H54 (cell line): Measurements from ENCODE around the gene ITGB2.
A peak's percentile ranks its signal among the peaks of the same experiment; 100 is the strongest.

Experiments used
- DNase-seq: peaks from one replicate; pipeline ENCODE4 v3.0.0; 2011; ENCODE audit warnings: low spot score, mixed read lengths; ENCODE audit not compliant: insufficient read length
- FAIRE-seq: peaks from 3 replicates; lab custom pipeline; 2011; peaks lifted over from hg19 to GRCh38; lab: Jason Lieb, UNC
- POLR2A ChIP-seq: IDR thresholded peaks from 2 replicates; pipeline ENCODE4 v1.6.1; 2011; ENCODE audit warnings: low read depth, mild to moderate bottlenecking, low read length

Gene ITGB2

DNA sequence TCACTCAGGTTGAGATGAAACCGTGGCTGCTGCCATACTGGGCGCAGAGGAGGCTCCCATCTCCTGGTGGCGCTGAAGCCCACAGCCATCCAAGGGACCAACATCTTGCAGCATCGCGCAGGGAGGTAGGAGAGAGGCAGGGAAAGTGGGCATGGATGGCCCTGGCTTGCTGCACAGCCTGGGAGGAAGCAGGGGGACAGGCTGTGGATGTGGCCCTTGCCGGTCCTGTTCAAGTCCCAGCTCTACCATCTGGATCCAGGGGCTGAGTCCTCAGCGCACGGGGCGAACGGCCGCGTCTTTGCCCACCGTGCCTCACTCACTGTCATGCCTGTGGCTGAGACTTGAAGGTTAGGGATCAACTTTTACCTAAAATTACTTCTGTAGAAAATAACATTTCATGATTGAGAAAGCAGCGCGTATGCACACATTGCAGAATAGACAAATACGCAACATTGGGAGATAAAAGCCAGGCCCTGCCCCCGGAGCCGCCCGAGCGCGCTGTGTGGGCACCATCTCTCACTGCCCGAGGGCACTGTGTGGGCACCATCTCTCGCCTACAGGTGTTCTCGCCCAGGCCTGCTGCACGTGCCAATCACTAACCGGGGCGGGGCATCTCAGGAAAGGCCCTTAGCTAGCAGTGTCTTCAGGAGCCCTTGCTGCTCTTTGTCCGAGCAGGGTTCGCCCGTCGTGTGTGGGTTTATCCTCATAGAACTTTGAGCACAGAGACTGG lies 30.7 kb upstream of the ITGB2 start:
- TF ChIP-seq POLR2A: no peak
- DNase-seq (no peak), FAIRE-seq (no peak)

GRCh38 chr21:44950351-44950750 lies 29.7 kb upstream of the ITGB2 start:
- no peak for DNase-seq
- no peak for TF ChIP-seq POLR2A
- FAIRE-seq: no peak

GRCh38 chr21:44949779-44950198 lies 29.1 kb upstream of the ITGB2 start:
- no peak for FAIRE-seq
- DNase-seq: peak; percentile 84
- TF ChIP-seq POLR2A: no peak

DNA sequence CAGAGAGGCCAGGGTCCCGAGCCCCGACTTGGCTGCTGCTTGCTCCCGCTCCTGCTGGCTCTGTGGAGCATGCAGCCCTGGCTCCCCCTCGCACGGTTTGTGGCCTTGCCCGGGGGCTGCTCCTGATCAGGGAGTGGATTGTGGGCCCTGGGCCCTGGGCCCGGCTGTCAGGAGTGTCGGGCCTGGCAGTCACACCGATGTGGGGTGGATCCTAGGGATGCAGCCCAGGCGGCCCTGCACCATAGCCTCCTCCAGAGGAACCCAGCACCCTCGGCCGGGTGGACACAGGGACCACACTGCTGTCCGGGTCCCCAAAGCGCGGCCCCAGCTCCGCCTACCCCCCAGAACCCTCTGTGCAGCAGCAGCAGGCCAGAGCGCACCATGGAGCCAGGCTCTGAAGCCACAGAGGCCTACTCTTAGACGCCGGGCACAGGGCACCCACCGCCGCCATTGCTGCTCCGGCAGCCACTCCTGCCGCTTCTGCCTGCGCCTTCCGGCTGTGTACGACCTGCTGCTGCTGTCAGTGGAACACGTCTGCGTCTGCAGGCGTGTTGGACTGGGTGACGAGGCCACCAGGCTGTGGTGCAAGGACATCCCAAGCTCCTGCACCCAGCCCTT lies 28.6 kb upstream of the ITGB2 start:
- DNase-seq (no peak), FAIRE-seq (no peak)

DNA sequence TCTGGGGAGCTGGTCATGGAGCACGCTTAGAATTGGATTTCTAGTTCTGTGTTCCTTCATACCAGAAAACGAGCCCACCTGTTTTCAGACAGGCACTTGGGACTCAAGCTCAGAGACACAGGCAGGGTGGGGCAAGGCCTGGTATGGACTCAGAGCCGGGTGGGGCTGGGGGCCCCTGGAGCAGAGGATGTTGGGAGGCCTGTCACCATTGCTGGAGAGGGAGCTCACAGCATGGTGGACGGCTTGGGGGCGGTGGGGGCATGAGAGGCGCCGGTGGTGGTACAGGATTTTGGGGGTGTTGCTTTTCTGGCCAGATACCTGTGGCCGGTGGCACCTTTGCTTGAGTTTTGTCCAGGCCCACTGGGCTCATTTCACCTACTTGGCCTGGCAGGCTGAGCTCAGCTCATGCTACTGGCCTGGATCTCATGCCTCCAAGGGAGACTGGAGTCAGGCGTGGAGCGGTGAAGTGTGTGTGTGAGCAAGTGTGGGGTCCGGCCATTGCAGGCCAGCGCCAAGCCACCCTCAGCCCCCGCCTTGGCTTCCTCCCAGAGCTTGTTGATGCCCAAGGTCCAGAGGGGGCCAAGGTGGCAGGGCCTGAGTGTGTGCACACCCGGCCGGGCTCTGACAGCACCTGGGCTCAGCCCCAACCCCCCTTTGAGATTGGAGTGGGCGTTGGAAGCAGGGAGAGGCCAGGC lies 27.9 kb upstream of the ITGB2 start:
- DNase-seq (no peak), FAIRE-seq (no peak)
- no peak for TF ChIP-seq POLR2A

More for the DNA sequence above, 28.6 kb upstream of the ITGB2 start:
- TF ChIP-seq POLR2A: no peak

DNA sequence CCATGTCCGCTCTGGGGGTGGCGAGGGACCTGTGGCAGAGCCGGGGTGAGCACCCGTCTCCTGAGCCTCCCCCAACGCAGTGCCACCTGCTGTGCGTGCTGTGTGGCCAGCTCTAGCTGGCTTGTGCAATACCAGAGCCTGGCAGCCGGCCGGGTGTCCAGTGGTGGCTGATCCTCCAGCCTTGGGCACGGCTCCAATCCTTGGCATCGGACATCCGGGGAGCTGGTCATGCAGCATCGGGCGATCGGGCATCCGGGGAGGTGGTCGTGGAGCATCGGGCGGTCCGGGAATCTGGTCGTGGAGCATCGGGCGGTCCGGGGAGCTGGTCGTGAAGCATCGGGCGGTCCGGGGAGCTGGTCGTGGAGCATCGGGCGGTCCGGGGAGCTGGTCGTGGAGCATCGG lies 27.2 kb upstream of the ITGB2 start:
- TF ChIP-seq POLR2A: no peak
- DNase-seq (peak; percentile 92), FAIRE-seq (no peak)

DNA sequence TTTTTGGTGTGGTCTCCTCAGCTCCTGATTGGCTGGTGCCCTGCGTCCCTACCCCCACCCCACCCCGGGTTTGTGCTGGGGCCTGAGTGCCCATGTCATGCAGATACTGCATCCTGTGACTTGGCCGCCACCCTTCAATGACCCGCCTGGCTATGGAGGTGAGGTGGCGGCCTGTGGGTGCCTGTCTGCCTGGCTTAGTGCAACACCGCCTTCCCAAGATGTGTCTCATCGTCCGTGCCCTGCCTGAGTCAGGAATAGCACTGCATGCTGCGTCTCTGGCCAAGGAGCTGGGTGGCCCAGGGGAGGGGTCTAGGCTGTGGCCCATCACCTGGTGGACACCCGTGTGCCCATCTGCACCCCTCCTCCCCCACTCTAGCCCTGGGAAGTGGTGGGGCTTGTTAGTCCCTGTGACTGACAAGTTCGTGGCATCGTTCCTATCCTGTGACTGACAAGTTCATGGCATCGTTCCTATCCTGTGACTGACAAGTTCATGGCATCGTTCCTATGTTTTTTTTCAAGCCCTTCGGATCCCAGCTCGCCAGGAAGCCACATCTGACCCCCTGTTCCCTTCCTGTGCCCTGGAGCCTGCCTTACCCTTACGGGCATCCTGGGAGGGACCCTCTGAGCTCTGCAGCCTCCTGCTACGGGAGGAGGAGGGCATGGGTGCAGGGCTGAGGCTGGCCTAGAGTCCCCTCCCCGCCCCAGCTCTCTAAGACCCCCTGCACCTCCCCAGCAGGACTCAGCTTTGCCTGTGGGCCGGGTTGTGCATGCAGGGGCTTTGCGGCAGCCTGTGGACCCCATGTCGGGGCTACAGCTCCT lies 26.6 kb upstream of the ITGB2 start:
- FAIRE-seq (peak; percentile 43), DNase-seq (peak; percentile 98)
- TF ChIP-seq POLR2A: no peak

DNA sequence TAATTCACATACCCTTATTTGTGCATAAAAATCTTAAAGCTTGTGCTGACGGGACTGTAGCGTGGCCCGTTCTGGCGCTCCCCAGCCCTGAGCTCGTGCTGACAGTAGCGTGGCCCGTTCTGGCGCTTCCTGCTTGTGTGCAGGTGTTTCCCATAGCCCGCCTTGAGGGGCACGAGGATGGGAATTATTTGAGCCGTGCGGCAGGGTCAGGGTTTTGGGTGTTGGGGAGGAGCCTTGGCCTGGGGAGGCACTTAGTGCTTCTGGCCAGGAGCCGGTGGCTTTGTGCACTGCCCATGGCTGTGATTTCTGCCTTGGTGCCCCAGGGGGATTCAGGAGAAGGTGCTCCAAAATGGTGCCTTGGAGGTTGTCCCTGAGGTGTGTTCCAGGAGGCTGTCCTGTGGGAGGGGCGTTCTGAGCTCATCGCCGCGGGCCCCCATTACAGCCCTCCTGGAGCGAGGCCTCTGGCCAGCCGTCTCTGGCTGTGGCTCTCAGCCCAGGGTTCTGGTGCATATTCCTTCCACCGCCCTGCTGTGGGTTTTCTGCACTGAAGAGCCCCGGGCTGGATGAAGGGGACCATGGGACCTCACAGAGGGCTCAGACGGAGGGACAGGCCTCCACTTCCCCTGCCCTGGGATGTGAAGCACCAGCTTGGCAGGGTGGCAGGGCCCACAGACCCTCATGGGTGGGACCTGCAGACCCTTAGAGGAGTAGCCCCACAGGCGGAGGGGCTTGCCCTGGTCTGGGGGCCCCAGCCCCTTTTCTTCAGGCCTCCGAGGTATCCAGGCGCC lies 25.7 kb upstream of the ITGB2 start:
- TF ChIP-seq POLR2A: no peak
- no peak for FAIRE-seq
- no peak for DNase-seq

DNA sequence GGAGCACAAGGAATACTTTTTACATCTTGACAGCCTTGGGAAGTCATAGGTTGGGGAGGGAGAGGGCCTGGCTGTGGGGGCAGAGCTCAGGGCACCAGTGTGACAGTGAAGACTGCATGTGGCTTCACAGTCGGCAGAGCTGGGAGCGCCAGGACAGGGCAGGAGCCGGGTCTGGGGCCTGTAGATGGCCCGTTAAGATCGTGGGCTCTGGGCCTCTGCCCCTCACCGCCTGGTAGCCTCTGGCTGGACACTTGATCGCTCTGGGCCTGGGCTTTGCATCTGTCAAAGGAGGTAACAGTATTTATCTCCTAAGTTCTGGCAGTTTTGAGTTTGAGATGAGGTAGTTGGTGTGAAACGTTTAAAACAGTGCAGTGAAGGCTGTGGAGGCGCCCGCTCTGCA lies 23.9 kb upstream of the ITGB2 start:
- FAIRE-seq (no peak), DNase-seq (no peak)
- TF ChIP-seq POLR2A: no peak

DNA sequence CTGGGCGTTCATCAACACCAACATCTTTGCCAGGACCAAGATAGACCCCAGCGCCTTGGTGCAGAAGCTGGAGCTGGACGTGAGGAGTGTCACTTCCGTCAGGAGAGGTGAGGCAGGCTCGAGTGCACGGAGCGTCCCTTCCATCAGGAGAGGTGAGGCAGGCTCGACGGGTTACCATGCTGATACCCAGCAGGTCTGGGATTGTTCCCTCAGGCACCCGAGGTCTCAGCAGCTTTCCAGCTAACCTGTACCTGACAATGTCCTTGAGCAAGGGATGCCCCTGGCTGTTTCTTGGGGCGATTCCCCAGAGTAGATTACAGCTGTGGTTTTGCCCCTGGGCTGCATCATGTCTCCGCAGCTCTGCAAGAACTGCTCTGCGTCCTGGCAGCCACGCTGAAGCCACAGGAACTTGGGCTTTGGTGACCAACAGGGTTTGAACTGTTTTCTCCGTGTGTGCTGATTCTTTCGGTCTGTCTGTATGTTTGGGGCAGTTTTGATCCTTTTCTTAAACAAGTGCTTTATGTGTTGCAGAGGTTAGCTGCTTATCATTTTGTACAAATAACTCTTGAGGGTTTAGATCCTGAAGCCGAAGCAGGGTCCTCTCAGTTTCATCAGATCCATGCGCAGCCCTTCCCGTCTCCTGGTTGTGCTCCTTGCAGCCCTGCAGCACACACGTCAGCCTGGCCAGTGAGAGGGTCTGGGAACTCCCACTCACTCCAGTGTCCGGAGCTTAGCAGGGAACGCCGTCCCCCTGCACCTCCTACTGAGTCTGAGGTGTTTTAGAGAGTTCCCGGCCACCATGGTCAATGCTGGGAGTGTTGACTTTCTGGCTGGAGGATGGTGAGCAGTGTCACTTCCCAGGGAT lies 23.2 kb upstream of the ITGB2 start:
- DNase-seq: no peak
- no peak for TF ChIP-seq POLR2A
- FAIRE-seq: no peak

DNA sequence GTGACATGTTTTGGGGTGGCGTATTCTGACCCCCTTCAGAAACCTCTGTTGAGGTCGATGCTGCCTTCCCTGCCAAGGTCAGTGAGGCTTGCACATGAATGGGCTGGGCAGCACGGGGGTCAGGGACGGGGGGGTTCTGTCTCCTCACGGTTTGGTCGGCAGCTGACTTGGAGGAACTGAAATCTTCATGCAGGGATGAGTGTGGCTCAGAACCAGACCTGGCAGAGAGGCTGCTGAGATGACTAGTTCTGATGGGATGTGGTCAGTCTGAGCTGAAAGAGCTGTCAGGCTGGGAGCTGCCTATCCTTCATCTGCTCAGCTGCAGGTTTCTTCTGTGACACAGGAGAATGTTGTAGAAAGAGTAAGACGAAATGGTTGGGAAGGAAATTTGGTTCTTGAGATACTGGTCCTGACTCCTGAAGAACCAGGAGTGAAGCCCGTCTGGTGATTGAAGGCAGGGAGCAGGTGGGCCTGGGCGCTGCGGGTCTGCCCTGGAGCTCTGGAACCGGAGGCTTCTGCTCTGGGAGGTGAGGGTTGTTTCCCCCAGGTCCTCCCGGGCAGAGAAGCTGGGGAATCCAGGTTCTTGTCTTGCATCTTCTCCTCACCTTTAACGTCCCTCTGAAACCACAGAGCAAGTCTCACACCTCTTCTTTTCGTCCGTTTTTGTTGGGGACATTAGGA lies 22.4 kb upstream of the ITGB2 start:
- FAIRE-seq: no peak

DNA sequence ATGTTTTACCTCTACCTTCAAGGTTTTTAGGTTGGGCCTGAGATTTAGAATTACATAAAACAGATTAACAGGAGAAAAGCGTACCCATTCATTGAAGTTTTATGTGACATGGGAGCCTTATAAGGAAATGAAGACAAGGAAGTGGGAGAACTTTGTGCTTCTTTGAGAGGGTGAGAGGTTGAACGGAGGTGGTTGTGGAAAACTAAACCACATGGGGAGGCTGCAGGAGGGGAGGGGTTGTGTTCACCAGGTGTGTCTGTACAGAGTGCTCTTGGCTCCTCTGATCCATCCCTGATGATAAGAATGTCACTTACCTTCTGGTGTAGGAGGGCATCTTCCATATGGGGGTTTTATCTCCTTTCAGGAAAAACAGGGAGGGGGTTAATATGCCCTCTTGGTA lies 21.9 kb upstream of the ITGB2 start:
- TF ChIP-seq POLR2A: no peak
- FAIRE-seq (no peak), DNase-seq (no peak)

More for the DNA sequence above, 22.4 kb upstream of the ITGB2 start:
- TF ChIP-seq POLR2A: no peak
- no peak for DNase-seq
